Hepatocyte (in vitro differentiated cells): ENCODE measurements around the gene DPYD.

Experiments
- CTCF ChIP-seq: fragments of 200-600 bp; sonication (generic); IDR thresholded peaks from 2 replicates; pipeline ENCODE4 v1.5.1; 2016; ENCODE audit warnings: antibody characterized with exemption, mild to moderate bottlenecking; ENCODE audit not compliant: poor library complexity
- EZH2phosphoT487 ChIP-seq: fragments of 200-600 bp; sonication (generic); IDR thresholded peaks from one replicate; pipeline ENCODE4 v1.6.1; 2018; ENCODE audit warnings: antibody characterized with exemption, mild to moderate bottlenecking, low read depth, moderate library complexity; ENCODE audit not compliant: unreplicated experiment, severe bottlenecking

GRCh38 chr1:97649591-97649990, 271.2 kb downstream of the DPYD start:
- TF ChIP-seq EZH2phosphoT487 (no peak), CTCF (no peak)
